NCI-H2171 (cell line): ENCODE data around the gene PRDM16.

ENCODE experiments used
- DNase-seq: peaks from one replicate; lab custom pipeline; 2025; lab: John Stamatoyannopoulos, UW

Gene PRDM16

DNA sequence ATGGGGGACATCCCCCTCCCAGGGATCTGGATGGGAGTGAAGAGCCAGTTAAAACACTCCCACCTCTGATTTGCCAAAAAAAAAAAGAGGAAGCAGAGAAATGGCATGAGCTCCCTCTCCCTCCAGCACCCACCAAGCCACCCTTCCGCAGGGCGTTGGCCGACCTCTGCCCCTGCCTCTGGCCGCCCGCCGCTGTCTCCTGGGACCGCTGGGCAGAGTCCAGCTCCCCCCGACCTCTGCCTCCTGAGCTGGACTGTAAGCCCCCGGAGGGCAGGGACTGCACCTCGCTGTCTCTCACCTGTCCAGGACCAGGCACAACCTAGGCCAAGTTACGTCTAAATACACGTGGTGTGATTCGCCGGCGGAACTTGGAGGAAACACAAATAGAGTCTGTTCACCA lies 174.3 kb downstream of the PRDM16 start:
- DNase-seq: no peak

DNA sequence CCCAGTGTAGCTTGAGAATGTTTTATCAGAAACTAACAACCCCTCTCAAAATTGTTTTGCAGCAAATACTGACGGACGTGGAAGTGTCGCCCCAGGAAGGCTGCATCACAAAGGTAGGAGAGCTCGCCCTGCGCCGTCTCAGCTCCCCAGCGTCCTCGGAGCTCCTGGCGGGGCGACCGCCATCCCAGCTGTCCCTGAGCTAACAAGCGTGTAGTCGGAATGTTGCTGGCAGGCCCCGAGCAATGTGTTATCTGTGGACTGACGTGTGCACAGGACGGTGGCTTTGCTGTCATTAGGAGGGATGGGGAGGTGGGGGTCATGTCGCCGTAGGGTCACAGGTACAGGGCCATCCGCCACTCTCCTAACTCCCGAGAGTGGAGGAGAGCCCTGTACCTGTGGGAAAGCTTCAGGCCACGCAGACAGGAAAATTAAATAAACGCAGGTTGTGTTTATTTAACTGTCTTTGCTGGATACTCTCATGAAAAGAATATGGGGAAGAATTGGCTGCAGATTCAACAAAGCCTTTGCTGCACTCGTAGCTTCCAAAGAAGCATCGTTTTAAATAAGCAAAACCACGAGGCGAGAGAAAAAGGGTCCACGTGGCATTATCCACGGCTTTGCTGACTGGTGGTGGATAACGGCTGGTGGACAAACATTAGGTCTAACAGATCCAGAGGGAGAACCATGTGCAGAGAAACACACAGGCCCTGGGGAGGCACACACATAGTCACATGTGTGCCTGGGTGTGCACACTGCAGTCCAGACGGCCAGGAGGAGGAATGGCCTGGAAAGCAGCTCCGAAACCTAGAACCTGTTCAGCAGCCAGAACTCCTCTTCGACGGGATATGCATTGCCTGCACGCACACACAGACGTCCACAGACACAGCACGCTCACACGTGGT lies 175.3 kb downstream of the PRDM16 start:
- DNase-seq: no peak

DNA sequence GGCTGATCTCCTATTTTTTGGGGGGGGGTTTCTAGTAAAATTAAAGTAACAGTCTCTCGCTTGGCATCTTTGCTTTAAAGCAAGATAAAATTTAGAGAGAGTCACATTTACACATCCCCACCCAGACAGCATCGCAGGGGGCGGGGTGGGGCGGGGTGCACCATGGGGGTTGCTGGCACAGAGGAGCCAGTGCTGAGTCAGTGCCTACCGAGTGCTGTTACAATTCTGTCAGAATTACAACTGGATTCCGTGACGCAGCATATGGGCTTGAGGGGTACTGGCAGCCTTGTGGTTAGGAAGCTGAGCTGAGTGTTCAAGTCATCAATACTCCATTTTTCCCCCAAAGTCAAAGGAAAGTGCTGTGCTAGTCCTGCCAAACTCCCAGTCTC lies 175.9 kb downstream of the PRDM16 start:
- DNase-seq: no peak

DNA sequence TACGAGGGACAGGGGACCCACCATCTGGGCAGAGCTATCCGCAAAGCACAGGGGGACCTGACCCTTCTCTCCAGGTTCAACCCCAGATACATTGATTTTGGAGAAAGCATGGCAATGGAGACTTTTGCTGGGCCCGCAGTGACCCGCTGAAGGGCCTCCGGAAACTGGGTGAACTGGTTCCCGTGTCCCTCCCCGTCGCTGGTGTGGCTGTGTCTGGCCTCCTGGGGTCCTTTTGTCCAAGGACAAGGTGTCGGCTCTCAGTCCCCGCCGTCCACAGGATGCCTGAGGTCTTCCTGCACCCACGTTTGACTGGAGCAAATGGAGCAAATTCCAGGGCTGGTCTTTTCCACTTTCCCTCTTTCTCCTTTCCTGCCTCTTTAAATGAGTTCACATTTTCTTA lies 176.3 kb downstream of the PRDM16 start:
- DNase-seq: no peak

DNA sequence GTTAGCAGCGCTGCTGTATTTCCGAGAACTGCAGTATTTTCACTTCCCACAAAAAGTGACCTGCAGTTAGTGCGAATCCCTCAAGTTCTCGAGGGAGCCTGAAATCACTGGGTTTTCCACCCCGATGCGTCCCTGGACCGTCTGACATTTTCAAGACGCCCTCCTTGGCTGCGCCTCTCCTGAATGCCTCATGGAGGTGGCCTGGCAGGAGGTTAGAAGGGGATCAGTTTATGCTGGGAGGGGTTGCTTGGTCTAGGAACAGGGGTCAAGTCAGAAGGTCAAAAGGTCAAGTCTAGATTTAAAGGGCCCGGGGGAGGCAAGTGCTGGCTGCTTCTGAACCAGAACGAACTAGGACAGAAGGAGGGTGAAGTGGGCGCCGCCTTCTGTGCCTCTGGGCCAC lies 176.8 kb downstream of the PRDM16 start:
- no peak for DNase-seq

DNA sequence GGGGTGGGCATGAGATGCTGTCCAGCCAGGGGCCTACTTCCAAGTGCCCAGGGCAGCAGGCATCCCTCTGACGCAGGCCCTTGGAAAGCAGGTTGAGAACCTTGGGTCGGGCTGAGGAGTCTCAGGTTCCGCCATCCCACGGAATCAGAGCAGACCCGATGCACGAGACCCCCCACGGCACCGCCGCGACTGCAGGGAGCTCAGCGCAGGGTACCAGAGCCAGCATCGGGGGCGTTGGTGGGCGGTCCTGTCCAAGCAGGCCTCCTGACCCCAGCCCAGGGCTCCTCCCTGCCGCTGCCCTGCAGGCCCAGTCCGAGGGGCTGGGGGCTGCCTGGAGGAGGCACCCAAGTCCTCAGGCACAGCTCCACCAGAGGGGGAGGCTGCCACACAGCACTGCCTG lies 177.2 kb downstream of the PRDM16 start:
- DNase-seq: no peak

DNA sequence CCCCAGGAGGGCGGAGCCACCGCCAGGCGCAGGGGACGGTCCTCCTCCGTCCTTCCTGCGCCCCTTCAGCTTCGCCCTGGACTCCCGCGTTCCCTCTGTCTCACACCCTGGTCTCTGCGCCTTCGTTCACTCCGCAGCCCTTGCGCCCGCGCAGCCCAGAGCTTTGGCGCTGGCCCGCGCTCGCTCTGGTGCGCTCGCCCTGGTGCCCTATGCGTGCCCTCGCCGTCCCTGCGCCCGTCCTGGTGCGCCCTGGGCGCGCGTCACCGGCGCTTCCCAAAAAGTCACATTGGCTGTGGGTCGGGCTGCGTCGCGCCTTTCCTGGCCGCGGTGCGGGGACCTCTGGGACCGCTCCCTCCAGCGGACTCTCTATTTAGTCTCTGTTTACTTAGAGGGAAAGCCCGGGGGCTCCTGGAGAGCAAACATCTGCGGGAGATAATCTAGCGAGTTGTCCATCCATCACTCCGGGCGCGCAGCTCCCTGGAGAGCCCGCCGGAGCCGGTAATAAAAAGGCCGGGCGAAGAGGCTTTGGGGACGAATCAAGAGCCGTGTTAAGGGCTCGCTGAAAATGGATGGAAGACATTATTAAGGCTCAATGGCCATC lies 178.6 kb downstream of the PRDM16 start:
- no peak for DNase-seq

DNA sequence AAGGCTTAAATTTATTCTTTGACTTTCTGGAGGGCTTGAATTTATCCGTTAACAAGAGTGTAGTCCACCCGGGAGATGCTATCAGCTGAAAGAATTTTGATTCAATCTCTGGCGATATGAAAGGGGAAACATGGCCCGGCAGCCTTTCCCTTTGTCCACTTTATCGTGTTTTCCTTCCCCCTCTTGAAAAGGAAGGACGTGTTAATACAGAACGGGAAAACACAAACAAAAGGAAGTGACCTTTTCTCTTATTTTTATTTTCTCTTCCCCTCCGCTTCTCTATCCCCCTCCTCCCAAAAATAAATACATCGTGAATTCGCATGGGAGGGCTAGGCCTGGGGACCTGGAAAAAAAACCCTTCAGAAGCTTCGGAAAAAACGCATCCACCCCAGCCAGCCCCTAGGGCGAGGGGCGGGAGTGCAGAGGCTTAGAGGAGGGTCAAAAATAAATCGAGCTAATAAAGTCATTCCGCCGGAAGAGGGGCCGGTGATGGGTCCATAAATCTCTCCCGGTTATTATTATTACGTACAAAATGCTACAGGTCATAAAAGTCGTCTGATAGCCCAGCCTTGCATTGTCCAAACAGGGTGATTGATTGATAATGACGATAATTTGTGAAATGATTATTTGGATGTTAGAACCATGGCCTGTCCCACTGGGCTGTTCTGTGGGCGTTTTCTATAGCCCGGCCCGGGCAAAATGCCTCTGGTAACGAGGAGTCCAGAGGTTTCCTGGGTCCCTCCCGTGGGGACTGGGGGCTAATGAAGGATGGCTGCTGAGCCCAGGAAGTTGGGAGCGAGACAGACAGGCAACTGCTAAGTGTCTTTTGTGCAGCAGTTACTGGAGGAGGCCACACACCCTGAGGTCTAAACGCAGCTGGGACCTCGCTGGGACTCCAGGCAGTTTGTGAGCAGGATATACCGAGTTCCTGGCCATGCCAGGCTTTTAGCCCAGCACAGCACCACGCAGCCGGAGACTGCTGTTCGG lies 179.4 kb downstream of the PRDM16 start:
- DNase-seq: no peak

DNA sequence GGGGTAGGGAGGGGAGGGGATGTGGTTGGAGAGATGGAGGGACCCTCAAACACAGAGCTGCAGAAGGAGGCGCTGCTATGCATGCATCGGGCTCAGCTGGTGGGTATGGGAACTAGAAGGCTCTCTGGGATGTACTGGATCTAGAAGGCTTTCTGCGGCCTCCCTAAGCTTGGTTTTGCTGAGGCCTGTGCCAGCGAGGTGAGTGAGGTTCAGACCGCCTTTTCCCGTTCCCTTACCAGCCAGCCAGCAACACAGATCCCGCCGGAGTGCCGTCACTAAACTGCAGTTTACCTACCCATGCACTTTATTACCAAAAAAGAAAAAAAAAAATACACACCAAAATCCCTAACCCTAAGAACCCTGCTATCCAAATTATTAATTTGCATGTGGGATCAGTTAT lies 180.2 kb downstream of the PRDM16 start:
- no peak for DNase-seq

DNA sequence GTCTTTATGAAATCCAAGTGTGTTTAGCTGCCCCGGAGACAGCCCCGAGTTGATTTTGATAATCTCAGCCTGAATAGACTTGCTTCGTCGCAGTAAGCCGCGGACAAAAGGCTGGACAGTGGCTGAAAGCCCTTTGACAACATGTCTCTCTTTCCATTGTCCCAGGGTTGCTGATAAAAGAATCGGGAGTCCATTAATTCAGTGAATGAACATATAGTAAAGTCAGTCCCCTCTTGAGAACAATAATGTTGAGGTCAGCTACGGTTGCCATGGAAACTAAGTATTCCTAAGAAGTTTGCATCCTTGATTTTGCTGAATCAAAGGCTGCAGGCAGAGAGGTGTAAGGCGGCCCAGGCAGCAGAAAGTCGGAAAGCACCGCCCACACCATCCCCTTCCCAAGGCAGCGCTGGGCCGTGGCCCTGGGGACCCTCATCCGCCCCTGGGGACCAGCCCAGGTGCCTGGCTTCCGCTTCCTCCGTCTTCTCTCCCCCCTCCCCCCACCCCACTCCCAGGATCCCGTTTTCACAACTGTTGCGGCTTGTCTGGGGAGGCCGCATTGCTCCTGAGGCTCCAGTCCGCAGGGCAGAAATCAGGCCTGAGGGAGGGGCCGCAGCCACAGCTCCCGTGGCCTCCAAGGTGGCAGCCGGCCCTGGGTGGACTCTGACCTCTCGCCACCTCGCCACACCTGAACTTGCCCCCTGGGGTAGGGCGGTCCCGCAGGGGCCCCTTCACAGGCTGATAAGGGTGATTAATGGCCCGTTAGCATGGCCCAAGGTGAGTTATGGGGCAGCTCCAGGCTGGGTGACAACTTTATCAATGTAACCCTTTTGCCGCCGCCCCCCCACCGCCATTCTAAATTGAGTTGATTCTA lies 180.9 kb downstream of the PRDM16 start:
- no peak for DNase-seq

DNA sequence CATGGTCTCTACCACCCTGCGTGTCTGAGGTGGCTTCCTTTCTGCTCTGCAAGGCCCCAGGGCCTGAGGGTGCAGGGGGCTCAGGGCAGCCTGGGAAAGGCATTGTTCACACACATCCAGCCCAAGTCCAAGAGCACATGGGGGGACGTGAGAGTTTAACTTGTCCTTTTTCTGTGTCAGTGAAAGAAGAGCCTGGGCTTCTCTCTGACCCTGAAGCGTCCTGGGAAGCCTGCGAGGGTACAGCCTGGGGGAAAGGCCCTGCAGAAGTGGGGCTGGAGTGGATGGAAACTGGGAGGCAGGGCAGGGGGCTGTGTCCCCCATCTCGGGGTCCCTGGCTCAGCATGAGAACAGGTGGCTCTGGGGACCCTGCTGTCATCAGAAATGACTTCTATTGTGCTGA lies 181.6 kb downstream of the PRDM16 start:
- DNase-seq: no peak

DNA sequence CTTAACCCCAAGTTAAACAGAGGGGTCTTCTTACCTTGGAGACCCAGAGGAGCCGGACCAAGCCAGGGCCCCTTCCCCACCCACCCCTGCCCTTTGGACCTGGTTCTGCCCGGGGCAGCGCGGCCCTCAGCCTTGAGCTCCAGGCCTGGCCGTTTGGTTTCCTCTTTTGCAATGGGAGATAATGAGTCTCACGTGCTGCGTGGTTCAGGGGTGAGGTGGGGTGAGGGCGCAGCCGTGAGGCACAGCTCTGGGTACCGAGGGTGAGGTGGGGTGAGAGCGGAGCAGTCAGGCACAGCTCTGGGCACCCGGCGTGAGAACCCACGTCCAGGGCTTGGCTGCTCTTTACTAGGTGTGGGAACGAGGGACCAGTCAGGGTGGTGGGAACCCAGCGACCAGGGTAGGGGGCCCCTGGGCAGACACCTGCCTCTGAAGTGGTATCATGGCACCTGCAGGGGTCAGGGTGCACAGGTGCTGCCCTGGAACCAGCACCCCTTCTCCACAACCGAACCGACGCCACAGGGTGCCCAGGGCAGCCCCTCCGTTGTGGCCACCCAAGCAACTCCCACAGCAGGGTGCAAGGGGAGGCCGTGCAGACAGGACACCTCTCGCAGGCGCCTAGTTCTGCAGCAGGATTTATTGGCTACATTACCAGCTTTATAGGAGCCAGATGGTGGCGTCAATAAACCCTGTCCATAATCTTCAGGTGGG lies 182.2 kb downstream of the PRDM16 start:
- no peak for DNase-seq

DNA sequence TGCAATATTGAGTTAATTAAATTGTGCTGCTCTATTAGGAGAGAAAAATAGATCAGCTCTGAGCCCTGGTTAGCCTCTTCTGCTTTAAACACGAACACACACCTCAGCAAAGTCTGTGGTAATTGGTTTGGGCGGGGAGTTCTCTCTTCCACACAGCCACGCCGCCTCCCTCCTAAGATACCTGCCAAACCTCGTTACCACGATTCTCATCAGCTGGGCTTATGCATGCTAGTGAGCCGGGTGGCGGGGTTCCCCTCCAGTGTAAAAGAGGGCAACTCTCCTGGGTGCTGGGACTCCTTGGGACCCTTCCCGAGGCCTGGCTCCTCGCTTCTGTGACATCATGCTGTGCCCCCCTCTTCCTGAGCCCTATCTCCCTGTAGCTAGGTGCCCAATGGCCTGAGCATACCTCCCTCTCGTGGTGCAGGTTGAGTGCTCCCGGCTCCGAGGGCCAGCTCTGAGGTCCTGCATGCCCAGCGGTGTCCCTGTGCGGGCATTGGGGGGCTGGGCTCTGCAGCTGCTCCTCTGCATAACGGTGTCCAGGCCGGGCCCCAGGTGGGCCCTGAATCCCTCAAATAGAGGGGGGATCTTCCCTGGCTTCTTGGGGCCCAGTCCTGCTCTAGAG lies 182.9 kb downstream of the PRDM16 start:
- peak; percentile 33 for DNase-seq

DNA sequence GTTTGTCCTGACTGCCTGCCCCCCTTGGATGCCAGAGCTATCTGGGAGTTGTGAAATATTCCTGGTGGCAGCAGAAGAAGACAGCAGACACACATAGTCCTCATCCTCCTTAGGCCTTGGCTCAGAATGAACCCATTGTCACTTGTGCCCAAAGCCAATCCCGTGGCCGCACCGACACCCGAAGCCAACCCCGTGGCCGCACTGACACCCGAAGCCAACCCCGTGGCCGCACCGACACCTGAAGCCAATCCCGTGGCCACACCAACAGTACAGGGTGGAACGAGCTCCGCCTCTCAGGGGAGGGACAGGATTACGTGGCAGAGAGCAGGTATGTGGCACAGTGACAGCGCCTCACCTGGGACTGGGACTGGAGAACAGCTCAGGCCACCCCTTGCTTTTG lies 186.7 kb downstream of the PRDM16 start:
- no peak for DNase-seq

DNA sequence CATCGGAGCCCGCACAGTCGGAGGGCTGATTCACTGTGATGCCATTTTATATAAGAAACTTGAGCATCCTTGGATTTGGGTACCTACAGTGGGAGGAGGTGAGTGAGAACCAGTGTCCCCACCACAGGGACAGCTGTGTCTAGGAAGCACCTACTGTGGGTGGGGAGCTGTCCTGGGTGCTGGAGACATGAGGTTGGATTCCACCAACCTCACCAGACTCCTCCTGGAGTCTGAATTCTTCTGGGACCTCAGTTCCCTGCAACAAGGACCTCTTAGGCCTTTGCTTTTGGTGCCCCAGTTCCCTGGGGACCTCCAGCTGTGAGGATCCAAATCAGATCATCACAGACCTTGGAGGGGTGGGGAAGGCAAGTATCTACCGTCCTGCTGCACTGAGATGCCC lies 188.8 kb downstream of the PRDM16 start:
- DNase-seq: no peak

DNA sequence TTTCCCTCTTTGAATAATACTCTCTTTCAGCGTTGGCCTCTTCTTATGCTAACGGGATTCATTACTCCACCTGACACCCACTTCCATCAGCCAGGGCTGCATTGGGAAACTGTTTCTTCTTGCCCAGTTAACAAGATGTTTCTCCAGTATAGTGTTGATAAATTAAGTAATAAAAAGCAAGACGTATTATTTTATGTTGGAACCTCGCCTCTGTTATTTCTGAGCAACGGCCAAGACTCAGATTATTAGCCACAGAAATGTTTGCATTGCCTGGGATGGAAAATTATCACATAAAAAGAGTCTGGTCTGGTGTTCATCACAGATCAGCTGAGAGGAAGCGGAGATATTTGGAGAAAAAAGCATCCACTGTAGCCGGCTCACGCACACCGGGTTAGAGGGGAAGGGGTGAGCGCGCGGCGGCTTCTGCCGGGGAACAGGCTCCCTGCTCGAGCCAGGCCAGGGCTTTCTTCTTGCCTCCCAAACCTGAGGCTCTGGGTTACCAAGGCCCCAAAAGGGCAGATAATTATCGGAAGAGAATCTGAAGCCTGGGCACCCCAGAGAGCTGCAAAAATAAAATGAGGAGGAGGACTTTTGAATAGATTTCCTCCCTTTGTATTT lies 189.5 kb downstream of the PRDM16 start:
- DNase-seq: no peak

DNA sequence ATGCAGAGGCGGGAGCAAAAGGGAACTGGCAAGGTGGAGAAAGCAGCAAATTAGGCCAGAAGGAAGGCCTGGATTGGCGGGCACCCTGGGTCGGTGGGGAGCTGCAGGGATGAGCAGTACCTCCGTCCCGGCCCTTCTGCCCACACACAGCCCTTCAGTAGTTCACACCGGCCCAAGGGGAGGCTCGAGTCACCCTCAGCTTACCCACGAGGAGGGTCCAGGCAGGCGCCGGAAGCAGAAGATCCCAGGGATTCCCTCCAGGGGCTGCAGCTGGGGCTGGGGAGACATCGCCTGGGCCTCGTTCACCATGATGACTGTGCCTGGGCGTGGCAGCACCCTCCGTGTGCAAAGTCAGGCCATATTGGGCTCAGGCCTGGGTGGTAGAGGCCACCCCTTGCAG lies 190.0 kb downstream of the PRDM16 start:
- no peak for DNase-seq

DNA sequence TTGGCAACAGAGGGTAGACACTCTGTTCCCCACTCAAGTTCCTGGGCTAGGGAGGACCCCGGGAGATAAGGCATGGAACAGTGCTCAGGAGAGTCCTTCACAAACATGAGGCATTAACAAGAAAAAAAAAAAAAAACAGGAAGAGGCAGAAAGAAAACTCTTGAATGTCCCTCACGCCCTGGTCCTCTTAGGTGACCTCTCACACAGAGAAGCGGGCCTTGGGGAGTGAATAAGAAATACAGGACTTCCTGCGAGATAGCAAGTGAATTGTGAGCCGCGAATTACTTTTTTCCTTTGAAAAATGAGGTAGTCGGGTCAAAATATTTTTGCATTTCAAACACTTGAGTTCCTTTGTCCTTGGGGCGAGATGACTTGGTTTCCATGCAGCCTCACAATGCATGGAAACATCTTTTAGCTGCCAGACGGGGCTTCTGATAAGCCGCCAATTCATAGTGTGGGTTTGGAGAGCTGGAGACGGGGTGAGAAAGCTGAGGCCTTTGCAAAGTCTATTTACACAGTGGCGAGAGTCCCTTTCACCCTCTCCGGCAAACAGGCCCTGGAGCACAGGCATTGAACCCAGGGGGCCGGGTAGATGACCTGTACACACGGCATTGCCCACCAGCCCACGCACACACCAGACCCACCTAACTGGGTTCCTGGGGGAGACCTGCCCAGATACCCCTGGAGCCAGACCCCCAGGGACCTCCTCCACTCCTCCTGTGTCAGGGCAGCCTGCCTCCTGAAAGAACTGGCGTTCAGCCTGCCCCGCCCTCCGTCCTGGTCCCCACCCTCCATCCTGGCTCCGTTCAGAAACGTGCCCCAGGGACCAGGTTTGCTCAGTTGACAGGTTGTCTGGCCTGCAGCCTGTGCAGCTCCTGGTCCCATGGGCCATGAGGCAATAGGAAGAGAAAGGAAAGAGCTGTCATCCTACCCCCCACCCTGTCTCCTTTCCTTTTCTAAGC lies 192.3 kb downstream of the PRDM16 start:
- DNase-seq: peak; percentile 97
